ENCODE data around the gene NOCT.
"Not testable (repeated sequence)": the region's sequence is repeated elsewhere in the genome, so short reads cannot be mapped to it uniquely, and the experiment has no call there.

The NOCT gene, protein sequence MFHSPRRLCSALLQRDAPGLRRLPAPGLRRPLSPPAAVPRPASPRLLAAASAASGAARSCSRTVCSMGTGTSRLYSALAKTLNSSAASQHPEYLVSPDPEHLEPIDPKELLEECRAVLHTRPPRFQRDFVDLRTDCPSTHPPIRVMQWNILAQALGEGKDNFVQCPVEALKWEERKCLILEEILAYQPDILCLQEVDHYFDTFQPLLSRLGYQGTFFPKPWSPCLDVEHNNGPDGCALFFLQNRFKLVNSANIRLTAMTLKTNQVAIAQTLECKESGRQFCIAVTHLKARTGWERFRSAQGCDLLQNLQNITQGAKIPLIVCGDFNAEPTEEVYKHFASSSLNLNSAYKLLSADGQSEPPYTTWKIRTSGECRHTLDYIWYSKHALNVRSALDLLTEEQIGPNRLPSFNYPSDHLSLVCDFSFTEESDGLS

DNA sequence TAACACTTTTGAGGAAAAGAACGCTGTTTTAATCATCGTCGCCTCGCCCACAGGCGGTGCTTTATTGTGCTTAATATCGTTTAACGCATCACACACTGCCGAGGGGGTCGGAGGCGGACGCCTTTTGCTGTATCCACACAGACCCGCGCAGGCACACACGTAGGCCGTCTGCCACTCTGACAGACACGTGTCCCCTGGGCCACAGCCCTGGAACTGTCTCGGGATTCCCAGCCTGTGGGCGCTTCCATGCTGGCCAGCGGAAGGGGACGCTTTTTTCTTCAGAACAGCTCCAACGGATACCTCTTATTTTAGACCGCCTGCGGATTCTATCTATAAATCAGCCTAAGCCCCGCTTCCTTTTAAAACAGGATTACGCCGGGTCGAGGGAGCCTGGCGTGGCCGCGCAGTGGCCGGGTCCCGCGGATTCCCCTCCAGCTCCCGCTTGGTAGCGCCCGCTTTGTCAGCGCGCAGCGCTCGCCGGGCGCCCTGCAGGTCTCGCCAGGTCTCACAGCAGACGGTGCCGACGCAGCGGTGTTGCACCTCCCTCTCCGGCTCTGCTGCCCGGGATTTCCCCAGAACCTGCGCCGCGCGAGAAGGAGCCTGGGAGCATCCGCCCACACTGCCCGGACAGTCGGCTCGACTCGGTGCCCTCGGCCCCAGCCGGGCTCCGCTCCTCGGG is at the start of gene NOCT:
Gene NOCT, plus strand, starts transcription at position 513 of the 679 bp plus-strand sequence. CDS start 201 bp downstream, outside the sequence.
- peak; percentile 91 for DNase-seq

DNA sequence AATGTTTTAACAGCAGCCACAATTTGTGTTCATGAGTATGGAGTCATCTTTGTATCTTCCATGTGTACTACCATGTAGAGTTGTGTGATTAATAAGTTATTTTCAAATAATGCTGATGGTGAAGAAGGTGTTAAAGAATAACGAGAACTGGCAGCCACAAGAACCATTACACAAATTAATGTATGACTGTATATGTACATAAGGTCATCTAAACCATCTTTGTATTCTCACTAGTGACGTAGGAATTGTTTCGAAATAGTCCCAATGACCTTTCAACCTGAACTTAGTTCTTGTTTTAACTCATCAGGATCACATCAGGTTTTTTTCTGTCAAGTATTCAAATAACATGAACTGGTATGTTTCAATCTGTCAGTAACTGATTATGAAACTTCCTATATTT is 48.3 kb upstream of the NOCT start:
- no peak for DNase-seq

DNA sequence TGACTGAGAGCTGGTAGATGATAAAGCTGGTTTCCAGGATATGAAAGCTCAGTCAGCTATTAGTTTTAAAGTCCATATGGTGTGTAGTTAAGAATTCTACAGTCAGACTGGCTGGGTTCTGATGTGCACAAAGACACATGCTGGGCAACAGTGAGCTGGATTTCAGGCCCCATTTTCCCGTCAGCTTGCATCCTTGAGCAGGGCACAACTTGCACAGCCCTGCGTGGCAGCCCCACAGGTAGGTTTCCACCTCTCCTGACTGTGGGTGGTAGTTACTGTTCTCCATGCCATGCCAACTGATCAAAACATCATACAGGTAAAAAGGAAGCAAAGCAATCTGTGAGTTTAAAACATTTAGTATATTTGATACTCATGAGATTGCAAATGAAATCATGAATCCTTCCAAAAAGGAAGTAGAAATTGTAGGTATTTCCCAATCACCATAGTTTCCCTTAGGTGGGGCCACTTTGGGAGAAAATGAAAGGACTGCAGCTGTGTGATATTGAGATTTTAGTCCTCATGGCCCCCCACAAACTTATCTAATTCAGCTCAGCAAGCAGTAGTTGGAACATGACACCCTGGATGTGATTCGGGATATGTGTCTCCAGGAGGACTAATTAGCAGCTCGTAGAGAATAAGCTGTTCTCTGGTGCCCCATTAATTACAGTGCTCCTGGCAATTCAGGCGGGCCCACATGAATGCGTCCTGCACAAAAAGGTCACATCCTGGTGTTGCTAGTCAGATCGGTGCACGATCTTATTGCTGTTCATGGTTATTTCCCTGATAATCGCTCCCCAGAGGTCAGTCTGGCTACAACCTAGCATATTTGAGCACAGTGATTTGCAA is 42.4 kb upstream of the NOCT start:
- no peak for DNase-seq

DNA sequence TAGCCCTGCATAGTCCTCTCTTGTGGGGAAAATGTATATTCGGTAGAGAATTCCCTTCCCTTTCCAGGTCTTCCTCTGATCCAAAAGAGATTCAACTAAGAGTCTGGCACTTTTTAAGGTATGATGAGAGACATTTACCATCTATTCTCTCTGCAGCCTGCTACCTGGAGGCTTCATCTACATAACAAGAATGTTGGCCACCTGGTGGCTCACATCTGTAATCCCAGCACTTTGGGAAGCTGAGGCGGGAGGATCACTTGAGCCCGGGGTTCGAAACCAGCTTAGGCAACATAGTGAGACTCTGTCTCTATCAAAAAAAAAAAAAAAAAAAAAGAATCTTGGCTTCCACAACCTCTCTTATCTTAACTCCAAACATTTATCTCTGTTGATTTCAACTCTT is 40.4 kb upstream of the NOCT start:
- no peak for DNase-seq

DNA sequence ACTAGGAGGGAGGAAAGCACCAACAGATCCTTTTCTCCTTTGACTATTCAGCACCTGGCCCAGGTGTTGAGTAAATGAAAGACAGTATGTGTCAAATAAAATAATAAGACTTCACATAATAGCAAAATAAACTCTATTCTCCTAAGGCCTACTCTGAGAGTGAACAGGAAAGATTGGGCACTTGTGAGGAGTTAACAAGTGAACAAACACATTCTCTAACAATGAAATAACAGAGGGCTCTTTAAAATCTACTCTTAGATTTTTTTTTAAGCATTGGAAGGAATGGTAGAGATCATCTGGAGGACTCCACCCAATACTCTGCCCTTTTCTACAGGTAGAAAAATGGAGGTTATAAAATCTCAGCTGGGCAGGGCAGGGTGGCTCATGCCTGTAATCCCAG is 39.1 kb upstream of the NOCT start:
- no peak for DNase-seq

DNA sequence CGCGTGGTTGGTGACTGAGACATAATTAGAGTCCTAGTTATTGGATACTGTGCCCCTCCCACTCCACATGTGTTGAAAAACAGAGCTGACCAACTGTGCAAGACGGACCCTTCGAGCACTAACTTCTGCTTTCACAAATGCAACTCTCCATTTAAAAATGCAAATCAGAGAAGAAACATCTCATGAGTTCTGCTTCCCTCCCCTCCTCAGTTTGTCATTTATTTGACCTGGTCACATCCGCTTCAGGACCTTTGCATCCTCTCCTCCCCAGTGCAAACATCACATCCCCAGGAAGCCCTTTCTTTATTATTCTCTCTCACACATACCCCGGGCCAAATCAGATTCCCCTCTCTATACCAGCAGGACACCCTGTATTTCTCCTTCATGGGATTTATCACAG is 38.1 kb upstream of the NOCT start:
- no peak for DNase-seq

DNA sequence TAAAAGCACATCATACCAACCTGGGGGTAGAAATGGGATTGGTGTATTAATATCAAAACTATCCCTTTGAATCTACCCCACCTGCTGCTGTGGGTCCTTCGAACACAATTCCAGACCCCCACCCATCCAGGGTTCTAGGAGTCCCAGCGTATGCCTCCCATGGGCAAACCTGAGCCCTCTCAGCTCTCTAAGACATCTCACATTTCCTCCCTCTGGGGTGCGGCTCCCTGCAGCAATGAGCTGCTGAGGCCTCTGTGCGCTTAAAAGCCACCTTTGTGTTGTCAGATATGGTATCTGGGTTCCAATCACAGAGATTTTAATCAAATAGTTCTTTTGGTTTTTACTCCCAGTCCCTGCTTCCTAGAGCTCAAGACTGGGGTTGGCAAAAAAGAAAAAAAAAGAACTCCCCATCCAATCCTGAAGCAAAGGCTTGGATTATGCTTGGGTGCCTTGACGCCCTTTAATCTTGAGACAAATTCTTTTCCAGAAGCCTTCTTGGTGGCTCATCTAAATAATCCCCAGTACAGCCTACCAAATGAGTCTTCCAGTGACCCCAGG is 37.5 kb upstream of the NOCT start:
- DNase-seq: no peak

DNA sequence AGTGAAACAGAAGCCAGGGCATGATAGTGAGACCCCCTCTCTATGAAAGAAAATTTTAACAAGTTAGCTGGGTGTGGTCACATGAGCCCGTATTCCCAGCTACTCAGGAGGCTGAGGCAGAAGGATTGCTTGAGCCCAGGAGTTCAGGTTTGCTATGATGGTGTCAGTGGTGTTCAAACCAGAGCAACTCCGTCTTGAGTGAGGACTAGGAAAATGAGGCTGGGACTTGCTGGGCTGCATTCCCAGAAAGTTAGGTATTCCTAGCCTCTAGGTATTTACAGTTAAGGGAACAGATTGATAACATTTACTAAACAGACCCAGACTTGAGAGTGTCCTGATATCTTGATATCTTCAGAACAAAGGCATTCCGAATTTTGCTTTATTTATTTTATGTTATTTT is 37.0 kb upstream of the NOCT start:
- no peak for DNase-seq

DNA sequence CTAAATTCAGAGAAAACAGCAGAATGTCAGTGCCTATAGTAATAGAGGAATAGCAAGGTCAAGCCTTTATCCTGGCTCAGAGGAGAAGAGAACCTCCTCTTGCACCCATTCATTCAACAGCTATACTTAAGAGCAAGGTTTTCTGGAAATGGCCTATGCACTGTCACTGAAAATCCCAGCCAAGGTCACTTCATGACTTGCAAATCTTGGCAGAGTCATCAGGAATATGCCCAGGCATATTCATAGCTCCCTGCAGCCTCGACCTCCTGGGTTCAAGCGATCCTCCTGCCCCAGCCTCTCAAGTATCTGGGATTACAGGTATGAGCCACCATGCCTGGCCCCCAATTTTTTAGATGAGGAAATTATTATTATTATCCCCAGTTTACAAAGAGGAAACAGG is 35.8 kb upstream of the NOCT start:
- no peak for DNase-seq

DNA sequence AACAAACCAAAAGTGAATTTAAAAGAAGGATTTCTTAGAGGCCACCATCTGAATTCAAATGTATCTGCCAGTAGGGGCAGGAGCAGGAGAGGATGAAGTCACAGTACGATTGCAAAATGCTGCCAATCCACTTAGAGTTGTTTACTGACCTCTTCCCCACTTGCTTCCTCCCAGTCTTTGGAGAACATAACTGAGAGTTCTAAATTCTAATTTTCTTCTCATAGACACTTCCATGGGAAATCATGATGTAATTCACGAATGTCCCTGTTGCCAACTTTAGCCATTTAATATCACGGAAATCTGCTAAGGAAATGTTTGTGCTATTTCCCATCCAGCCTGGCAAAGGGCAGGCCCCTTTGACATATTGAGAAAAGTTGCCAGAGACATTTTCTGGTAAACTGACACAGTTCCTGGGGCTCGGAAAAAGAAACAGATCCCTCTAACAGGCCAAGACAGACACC is 33.6 kb upstream of the NOCT start:
- no peak for DNase-seq

DNA sequence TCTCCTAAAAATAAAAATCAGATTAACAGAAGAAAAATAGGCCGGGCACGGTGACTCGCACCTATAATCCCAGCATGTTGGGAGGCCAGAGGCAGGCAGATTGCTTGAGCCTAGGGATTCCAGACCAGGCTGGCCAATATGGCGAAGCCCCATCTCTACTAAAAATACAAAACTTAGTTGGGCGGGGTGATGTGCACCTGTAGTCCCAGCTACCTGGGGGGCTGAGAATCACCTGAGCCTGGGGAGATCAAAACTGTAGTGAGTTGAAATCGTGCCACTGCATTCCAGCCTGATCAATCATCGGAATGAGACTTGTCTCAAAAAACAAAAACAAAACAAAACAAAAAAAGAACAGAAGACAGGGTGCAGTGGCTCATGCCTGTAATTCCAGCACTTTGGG is 32.8 kb upstream of the NOCT start:
- no peak for DNase-seq

DNA sequence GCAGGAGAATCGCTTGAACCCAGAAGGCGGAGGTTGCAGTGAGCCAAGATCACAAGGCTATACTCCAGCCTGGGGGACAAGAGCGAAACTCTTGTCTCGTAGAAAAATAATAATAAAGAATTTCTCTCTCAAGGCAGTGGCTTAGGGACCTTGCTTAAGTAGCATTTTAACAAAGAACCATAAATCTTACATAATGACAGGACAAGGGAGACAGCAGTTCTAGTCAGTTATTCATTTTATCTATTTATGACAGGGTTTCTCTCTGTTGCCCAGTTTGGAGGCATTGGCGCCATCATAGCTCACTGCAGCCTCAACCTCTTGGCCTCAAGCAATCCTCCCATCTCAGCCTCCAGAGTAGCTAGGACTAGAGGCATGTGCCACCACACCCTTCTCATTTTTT is 31.9 kb upstream of the NOCT start:
- DNase-seq: no peak

DNA sequence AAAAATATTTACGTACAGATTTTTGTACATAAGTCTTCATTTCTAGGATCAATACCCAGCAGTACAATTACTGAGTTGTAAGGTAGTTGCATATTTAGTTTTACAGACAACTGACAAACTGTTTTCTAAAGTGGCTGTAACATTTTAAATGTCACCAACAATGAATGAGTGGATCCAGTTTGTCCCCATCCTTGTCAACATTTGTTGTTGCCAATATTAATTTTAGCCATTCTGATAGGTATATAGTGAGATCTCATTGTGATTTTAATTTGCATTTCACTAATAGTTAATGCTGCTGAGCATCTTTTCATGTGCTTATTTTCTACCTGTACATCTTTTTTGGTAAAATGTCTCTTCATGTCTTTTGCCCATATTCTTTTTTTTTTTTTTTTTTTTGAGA is 30.9 kb upstream of the NOCT start:
- DNase-seq: no peak

DNA sequence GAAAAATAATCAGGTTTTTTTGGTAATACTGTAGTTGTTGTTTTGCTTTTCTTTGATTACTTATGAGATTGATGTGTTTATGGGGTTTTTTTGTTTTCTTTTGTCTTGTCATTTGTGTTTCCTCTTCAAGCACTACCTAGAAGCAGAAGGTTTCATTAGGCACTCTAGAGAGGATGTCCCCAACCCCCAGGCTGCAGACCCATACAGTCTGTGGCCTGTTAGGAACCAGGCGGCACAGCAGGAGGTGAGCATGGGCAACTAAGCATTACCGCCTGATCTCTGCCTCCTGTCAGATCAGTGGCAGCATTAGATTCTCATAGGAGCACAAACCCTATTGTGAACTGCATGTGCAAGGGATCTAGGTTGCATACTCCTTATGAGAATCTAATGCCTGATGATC is 22.9 kb upstream of the NOCT start:
- no peak for DNase-seq

DNA sequence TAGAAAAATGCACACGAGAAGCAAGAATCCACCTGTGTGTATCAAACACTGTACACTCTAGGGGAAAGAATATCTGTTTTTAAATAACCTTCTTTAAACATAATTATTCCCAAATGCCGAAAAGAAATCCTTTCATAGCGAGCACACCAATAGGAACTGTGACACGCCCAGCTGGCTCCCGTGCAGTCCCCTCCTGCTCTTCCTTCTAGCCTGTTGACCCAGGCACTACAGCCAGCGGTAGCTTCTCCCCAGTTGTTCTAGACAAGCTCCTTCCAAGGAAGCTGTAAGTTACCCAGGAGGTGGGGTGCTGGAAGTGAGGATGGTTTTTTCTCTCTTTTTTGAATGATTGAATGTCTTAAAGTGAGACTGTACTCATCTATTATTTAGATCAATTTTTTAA is 19.5 kb upstream of the NOCT start:
- DNase-seq: no peak

DNA sequence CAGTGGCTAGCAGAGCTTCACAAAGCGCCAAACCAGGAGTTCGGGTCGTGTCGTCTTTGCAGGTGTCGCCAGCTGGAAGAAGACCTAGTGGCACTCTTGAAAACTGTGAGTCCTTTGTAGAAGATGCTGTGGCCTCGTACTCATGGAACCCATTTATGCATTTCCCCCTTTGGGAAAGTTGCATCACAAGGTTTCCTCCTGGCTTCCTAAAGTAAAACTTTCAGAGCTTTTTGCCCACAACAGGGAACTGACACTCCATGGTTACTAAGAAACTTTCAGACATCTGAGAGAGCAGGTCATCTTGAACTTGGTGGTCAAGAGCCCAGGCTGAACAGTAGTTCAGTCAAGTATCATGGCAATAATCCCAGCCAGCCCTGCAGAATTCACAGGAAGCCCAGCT is 15.9 kb upstream of the NOCT start:
- no peak for DNase-seq

DNA sequence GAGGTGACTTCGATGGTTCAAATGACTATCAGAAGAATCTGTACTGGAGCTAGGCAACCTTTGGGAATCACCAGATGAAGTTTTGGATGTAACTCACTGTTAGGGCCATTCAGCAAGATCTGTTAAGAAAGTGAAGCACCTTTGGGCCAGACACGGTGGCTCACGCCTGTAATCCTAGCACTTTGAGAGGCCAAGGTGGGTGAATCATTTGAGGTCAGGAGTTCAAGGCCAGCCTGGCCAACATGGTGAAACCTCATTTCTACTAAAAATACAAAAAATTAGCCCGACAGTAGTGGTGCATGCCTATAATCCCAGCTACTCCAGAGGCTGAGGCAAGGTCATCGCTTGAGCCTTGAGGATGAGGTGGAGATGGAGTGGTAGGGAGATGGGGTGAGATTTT is 15.4 kb upstream of the NOCT start:
- DNase-seq: not testable (repeated sequence)

DNA sequence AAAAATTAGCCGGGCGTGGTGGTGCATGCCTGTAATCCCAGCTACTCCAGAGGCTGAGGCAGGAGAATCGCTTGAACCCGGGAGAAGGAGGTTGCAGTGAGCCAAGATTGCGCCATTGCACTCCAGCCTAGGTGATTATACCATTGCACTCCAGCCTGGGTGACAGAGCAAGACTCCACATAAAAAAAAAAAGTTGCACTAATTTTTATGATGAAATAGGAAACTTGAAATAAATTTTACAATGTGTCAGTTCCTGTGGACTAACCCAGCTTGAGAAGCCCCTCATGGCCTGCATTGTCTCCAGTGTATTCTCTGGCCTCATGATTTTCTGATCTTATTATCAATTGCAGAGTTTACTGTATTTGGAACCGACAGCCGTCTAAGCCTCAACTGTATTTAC is 14.2 kb upstream of the NOCT start:
- not testable (repeated sequence) for DNase-seq

DNA sequence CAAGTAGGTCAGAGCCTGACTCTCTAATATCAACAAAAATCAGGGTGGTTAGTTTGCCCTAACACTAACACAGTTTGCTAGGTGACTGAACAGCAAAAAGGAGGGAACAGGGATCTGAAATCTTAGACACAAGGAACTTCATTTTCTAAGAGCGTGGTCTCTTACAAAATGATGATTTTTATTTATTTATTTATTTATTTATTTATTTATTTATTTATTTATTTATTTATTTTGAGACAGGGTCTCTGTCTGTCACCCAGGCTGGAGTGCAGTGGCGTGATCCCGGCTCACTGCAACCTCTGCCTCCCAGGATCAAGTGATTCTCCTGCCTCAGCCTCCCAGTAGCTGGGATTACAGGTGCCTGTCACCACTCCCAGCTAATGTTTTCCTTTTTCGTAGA is 11.9 kb upstream of the NOCT start:
- not testable (repeated sequence) for DNase-seq

DNA sequence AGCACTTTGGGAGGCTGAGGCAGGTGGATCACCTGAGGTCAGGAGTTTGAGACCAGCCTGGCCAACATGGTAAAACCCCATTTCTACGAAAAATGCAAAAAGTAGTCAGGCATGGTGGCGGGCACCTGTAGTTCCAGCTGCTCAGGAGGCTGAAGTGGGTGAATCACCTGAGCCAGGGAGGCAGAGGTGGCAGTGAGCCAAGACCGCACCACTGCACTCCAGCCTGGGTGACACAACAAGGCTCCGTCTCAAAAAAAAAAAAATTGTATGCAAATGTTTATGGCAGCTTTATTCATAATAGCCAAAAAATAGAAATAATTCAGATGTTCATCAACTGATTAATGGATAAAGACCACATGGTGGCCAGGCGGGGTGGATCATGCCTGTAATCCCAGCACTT is 9.8 kb upstream of the NOCT start:
- DNase-seq: no peak

DNA sequence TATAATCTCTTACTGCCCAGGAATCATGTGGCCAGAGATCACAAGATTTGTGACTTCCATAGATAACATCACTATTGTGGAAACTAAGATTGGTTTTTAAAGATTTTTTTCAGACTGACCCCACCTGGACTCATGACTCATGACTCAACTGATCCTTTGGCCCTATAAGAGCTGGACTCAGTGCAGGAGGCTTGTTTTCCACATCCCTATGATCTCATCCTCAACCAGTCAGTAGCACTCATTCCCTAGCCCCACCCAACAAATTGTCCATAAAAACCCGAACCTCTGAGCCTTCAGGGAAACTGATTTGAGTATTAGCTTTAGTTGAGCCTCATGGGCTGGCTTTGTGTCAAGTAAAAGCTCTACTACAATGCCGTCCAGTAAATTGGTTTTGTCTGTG is 7.9 kb upstream of the NOCT start:
- DNase-seq: no peak

DNA sequence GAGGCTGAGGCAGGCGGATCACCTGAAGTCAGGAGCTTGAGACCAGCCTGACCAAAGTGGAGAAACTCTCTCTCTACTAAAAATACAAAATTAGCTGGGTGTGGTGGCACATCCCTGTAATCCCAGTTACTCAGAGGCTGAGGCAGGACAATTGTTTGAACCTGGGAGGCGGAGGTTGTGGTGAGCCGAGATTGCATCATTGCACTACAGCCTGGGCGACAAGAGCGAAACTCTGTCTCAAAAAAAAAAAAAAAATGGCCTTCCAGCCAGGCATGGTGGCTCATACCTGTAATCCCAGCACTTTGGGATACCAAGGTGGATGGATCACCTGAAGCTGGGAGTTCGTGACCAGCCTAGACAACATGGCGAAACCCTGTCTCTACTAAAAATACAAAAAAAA is 7.3 kb upstream of the NOCT start:
- not testable (repeated sequence) for DNase-seq

DNA sequence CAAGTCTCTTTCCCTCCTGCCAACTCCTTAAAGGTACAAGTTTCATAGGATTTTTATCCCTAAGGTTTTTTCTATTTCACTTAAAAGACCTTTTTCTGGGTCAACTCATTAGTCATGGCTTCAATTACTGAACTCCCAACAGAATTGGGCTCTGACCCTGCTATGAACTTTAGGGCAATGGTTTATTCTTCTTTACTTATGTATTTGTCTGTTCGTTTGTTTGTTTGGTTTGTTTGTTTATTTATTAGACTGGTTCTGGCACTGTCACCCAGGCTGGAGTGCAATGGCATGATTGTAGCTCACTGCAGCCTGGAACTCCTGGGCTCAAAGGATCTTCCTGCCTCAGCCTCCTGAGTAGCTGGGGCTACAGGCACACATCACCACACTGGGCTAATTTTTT is 5.9 kb upstream of the NOCT start:
- no peak for DNase-seq

Data from RPMI8226 (cell line).